ENCODE measurements around the gene CCL23.

- TF ChIP-seq ZNF274 (IDR thresholded peaks at IDR 0.05; ENCODE audit: low read depth, low read length): no peak
- TF ChIP-seq YY1 (IDR thresholded peaks at IDR 0.05; ENCODE audit: insufficient read depth, insufficient read length): no peak
Measured at GRCh38 chr17:36027761-36028160, 10.0 kb upstream of the CCL23 start.

Data from NT2/D1 (cell line).